Measurements from ENCODE around the gene DDOST.

The DDOST gene

GRCh38 chr1:20691872-20692271 lies 30.7 kb upstream of the DDOST start:
- Histone ChIP-seq H3F3A (ENCODE audit: control insufficient read depth, insufficient read depth) (no peaks in the 10 kb centered on the region), H3K79me2 (ENCODE audit: control insufficient read depth, low read length) (no peaks in the 10 kb centered on the region), H3K9me3 (ENCODE audit: control insufficient read depth, insufficient read depth, low read length) (no peaks in the 10 kb centered on the region), H3K36me3 (ENCODE audit: control insufficient read depth, low read length) (no peaks in the 10 kb centered on the region), H3K27ac (ENCODE audit: low read depth, low read length) (no peak overlapping the region), H3K27me3 (ENCODE audit: control insufficient read depth, low read length) (no peaks in the 10 kb centered on the region), H3K9me2 (replicated peaks; ENCODE audit: control insufficient read depth, low read length) (no peaks in the 10 kb centered on the region), H3K4me3 (ENCODE audit: low read length) (no peak overlapping the region), H3K4me2 (ENCODE audit: low read length) (no peak overlapping the region), H4K20me1 (ENCODE audit: control insufficient read depth, insufficient read depth, low read depth, low read length) (no peaks in the 10 kb centered on the region), H3K4me1 (ENCODE audit: control insufficient read depth, low read length) (peaks cover 3% of the 10 kb centered on the region)
- no peak for TF ChIP-seq EZH2phosphoT487 (IDR thresholded peaks at IDR 0.05; ENCODE audit: borderline replicate concordance, low read length)
- TF ChIP-seq, protein P1, sequence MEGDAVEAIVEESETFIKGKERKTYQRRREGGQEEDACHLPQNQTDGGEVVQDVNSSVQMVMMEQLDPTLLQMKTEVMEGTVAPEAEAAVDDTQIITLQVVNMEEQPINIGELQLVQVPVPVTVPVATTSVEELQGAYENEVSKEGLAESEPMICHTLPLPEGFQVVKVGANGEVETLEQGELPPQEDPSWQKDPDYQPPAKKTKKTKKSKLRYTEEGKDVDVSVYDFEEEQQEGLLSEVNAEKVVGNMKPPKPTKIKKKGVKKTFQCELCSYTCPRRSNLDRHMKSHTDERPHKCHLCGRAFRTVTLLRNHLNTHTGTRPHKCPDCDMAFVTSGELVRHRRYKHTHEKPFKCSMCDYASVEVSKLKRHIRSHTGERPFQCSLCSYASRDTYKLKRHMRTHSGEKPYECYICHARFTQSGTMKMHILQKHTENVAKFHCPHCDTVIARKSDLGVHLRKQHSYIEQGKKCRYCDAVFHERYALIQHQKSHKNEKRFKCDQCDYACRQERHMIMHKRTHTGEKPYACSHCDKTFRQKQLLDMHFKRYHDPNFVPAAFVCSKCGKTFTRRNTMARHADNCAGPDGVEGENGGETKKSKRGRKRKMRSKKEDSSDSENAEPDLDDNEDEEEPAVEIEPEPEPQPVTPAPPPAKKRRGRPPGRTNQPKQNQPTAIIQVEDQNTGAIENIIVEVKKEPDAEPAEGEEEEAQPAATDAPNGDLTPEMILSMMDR (IDR thresholded peaks at IDR 0.05; ENCODE audit: low read depth, low read length, poor library complexity, severe bottlenecking), result no peak

- no peak overlapping the region for H3K4me2 ChIP-seq (ENCODE audit: low read length)
- H3K27me3 ChIP-seq (ENCODE audit: control insufficient read depth, low read length), result no peaks in the 10 kb centered on the region
- TF ChIP-seq, protein P1 (IDR thresholded peaks at IDR 0.05; ENCODE audit: low read depth, low read length, poor library complexity, severe bottlenecking), result no peak
- no peak for TF ChIP-seq EZH2phosphoT487 (IDR thresholded peaks at IDR 0.05; ENCODE audit: borderline replicate concordance, low read length)
- no peaks in the 10 kb centered on the region for H3K79me2 ChIP-seq (ENCODE audit: control insufficient read depth, low read length)
- no peaks in the 10 kb centered on the region for H3K4me1 ChIP-seq (ENCODE audit: control insufficient read depth, low read length)
- no peak overlapping the region for H3K27ac ChIP-seq (ENCODE audit: low read depth, low read length)
- H3K9me3 ChIP-seq (ENCODE audit: control insufficient read depth, insufficient read depth, low read length), result no peaks in the 10 kb centered on the region
- H3K36me3 ChIP-seq (ENCODE audit: control insufficient read depth, low read length), result no peaks in the 10 kb centered on the region
- no peak overlapping the region for H3K4me3 ChIP-seq (ENCODE audit: low read length)
- no peaks in the 10 kb centered on the region for H3K9me2 ChIP-seq (replicated peaks; ENCODE audit: control insufficient read depth, low read length)
- H4K20me1 ChIP-seq (ENCODE audit: control insufficient read depth, insufficient read depth, low read depth, low read length), result no peaks in the 10 kb centered on the region
- H3F3A ChIP-seq (ENCODE audit: control insufficient read depth, insufficient read depth), result no peaks in the 10 kb centered on the region
Measured at GRCh38 chr1:20689645-20690056, 28.5 kb upstream of the DDOST start.

GRCh38 chr1:20686883-20687725 lies 25.9 kb upstream of the DDOST start:
- Histone ChIP-seq H3K27me3 (ENCODE audit: control insufficient read depth, low read length) (peaks cover 2% of the 10 kb centered on the region; the same call in 1 of the 2 replicates), H3F3A (ENCODE audit: control insufficient read depth, insufficient read depth) (no peaks in the 10 kb centered on the region), H3K4me1 (ENCODE audit: control insufficient read depth, low read length) (peaks cover 8% of the 10 kb centered on the region), H3K9me3 (ENCODE audit: control insufficient read depth, insufficient read depth, low read length) (no peaks in the 10 kb centered on the region), H3K27ac (ENCODE audit: low read depth, low read length) (no peak overlapping the region), H3K4me2 (ENCODE audit: low read length) (no peak overlapping the region), H3K9me2 (replicated peaks; ENCODE audit: control insufficient read depth, low read length) (no peaks in the 10 kb centered on the region), H4K20me1 (ENCODE audit: control insufficient read depth, insufficient read depth, low read depth, low read length) (no peaks in the 10 kb centered on the region), H3K4me3 (ENCODE audit: low read length) (no peak overlapping the region), H3K36me3 (ENCODE audit: control insufficient read depth, low read length) (no peaks in the 10 kb centered on the region), H3K79me2 (ENCODE audit: control insufficient read depth, low read length) (no peaks in the 10 kb centered on the region)
- no peak for TF ChIP-seq EZH2phosphoT487 (IDR thresholded peaks at IDR 0.05; ENCODE audit: borderline replicate concordance, low read length)
- TF ChIP-seq, protein P1 (IDR thresholded peaks at IDR 0.05; ENCODE audit: low read depth, low read length, poor library complexity, severe bottlenecking), result no peak

All from DOHH2 (cell line).